Tibial artery (tissue), 4 donors: Measurements from ENCODE around the gene YIPF1.

ENCODE experiments used
- DNase-seq, 2 donors: peaks; one replicate each; pipeline ENCODE4 v3.0.0-alpha.2; 2019
- H3K27ac ChIP-seq, 2 donors: fragments of 200-600 bp; sonication (generic) in 1 of 2; 1 replicate in 1 of 2; 2 replicates in 1 of 2; pipeline ENCODE4 v1.5.1; 2018 to 2019; ENCODE audit warnings: mild to moderate bottlenecking in 1 of 2
- H3K27me3 ChIP-seq, 2 donors: fragments of 200-600 bp; sonication (generic) in 1 of 2; one replicate each; pipeline versions ENCODE4 v1.5.1 to v1.6.0; 2016 to 2019
- H3K36me3 ChIP-seq, 3 donors: fragments of 200-600 bp; sonication (generic) in 2 of 3; one replicate each; pipeline ENCODE4 v1.5.1; 2016 to 2019; ENCODE audit warnings: mild to moderate bottlenecking in 2 of 3
- H3K4me1 ChIP-seq, 4 donors: fragments of 200-600 bp; sonication (generic) in 2 of 4; 1 replicate in 3 of 4; 2 replicates in 1 of 4; pipeline ENCODE4 v1.5.1; 2016 to 2019
- H3K4me3 ChIP-seq, 2 donors: fragments of 200-600 bp; sonication (generic) in 1 of 2; 1 replicate in 1 of 2; 2 replicates in 1 of 2; pipeline ENCODE4 v1.5.1; 2018 to 2019; ENCODE audit warnings: mild to moderate bottlenecking in 2 of 2
- H3K9me3 ChIP-seq, 3 donors: fragments of 200-600 bp; sonication (generic) in 1 of 3; one replicate each; pipeline ENCODE4 v1.5.1; 2016 to 2019
- CTCF ChIP-seq, 2 experiments: fragments of 200-600 bp in 1 of 2; fragments of 450-650 bp in 1 of 2; IDR thresholded peaks; one replicate each; pipeline ENCODE4 v1.5.1; 2017 to 2019; ENCODE audit warnings: antibody characterized with exemption in 2 of 2, mild to moderate bottlenecking in 1 of 2, moderate library complexity in 1 of 2
- intact Hi-C: fragments of 100-400 bp; cut with DNase I; formaldehyde crosslinking; loops from one replicate; pipeline ENCODE4 v1.15.0; 2023; ENCODE audit warnings: low total_unique reads

The YIPF1 gene

GRCh38 chr1:53811414-53811851, 78.2 kb downstream of the YIPF1 start:
- H3K36me3 ChIP-seq: peaks cover 16 to 22% (median 17%) of the 10 kb centered on the region in 3 donors
- TF ChIP-seq CTCF (IDR thresholded peaks at IDR 0.05): no peak
- no peak overlapping the region for H3K4me3 ChIP-seq
- intact Hi-C loops: no loop called here
- H3K4me1 ChIP-seq: no peaks in the 10 kb centered on the region
- no peak overlapping the region for H3K27ac ChIP-seq
- no peaks in the 10 kb centered on the region for H3K27me3 ChIP-seq
- no peaks in the 10 kb centered on the region for H3K9me3 ChIP-seq
- no peak for DNase-seq

GRCh38 chr1:53810497-53810896, 79.1 kb downstream of the YIPF1 start:
- no peak overlapping the region for H3K4me3 ChIP-seq
- H3K27ac ChIP-seq: no peak overlapping the region
- intact Hi-C loops: no loop called here
- H3K4me1 ChIP-seq: no peaks in the 10 kb centered on the region
- H3K9me3 ChIP-seq: no peaks in the 10 kb centered on the region
- TF ChIP-seq CTCF (IDR thresholded peaks at IDR 0.05): no peak
- peaks cover 15 to 25% (median 24%) of the 10 kb centered on the region in 3 donors for H3K36me3 ChIP-seq
- DNase-seq: no peak
- H3K27me3 ChIP-seq: no peaks in the 10 kb centered on the region

- TF ChIP-seq CTCF (IDR thresholded peaks at IDR 0.05): no peak
- no peaks in the 10 kb centered on the region for H3K4me1 ChIP-seq
- no peaks in the 10 kb centered on the region for H3K9me3 ChIP-seq
- H3K27ac ChIP-seq: no peak overlapping the region
- DNase-seq: no peak
- H3K4me3 ChIP-seq: no peak overlapping the region
- peaks cover 15 to 29% (median 25%) of the 10 kb centered on the region in 3 donors for H3K36me3 ChIP-seq
- intact Hi-C loops: no loop called here
- no peaks in the 10 kb centered on the region for H3K27me3 ChIP-seq
These were observed 79.6 kb downstream of the YIPF1 start for GRCh38 chr1:53810007-53810406.

DNA sequence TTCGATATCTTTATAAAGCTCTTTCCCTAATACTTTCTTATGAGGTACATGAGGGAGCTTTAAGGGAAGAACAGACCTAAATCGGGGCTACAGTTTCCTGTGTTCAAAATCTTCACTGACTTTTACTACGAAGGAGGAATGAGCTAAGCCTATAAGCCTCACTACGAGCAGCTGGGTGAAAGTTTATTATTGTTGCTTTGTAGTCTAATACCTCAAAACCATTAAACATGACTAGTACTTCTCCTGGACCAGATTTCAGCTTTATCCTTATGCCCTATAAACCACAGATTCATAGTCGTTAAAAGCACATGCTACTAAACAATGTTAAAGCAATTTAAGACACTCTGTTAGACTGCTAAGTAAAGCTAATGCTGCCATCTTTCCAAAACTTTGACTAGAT, 81.7 kb downstream of the YIPF1 start:
- Histone ChIP-seq H3K4me3 (no peak overlapping the region), H3K4me1 (no peaks in the 10 kb centered on the region), H3K36me3 (peaks cover 15 to 34% (median 31%) of the 10 kb centered on the region in 3 donors), H3K9me3 (no peaks in the 10 kb centered on the region), H3K27ac (no peak overlapping the region), H3K27me3 (no peaks in the 10 kb centered on the region)
- no peak for TF ChIP-seq CTCF (IDR thresholded peaks at IDR 0.05)
- DNase-seq: no peak
- intact Hi-C loops: loop anchor here (5.0 kb wide), 1 partner anchor 659 kb away; no protein-coding TSS in a partner anchor

DNA sequence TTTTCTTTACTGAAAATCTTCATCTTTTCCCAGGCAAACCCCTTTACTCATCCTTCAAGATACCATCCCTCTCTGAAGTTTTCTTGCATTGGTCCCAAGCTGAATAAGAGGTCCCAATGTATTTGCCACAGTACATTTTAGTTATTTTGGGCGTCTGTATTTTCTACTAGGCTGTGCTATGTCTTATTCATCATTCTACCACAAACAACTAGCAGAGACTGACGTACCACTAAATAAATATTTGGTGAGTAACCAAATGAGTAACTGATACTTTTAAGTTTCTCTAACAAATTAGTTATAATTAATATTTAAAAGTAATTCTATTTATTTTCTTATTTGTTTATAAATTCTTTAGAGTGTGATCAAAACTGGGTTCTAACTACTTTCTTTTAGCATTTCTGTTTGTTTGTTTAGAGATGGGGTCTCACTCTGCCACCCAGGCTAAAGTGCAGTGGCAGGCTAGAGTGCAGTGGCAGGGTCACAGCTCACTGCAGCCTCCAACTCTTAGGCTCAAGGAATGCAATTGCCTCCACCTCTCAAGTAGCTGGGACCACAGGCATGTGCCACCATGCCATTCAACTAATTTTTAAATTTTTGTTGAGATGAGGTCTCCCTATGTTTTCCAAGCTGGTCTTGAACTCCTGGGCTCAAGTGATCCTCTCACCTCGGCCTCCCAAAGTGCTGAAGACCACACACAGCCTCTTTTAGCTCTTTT, 84.6 kb downstream of the YIPF1 start:
- no peaks in the 10 kb centered on the region for H3K27me3 ChIP-seq
- DNase-seq: no peak
- TF ChIP-seq CTCF (IDR thresholded peaks at IDR 0.05): no peak
- H3K36me3 ChIP-seq: peaks cover 39 to 53% (median 51%) of the 10 kb centered on the region in 3 donors
- no peak overlapping the region for H3K4me3 ChIP-seq
- intact Hi-C loops: loop anchor here (5.0 kb wide), 1 partner anchor 662 kb away; no protein-coding TSS in a partner anchor
- H3K9me3 ChIP-seq: no peaks in the 10 kb centered on the region
- H3K27ac ChIP-seq: no peak overlapping the region
- H3K4me1 ChIP-seq: no peaks in the 10 kb centered on the region
